Karpas-422 (cell line): ENCODE data around the gene KCNQ1. TPM values are rescaled to one million over a fixed set of nuclear protein-coding genes. Genes with fewer than 3 reads are reported as not detected.

ENCODE experiments used
- DNase-seq: peaks from one replicate; pipeline ENCODE4 v3.0.0-alpha.2; 2015
- H2AFZ ChIP-seq: fragments of 200-600 bp; sonication (generic); 2 replicates; pipeline ENCODE4 v1.6.1; 2014; ENCODE audit warnings: antibody characterized with exemption, low read length, mixed read lengths
- H3K27ac ChIP-seq: fragments of 200-600 bp; sonication (generic); 2 replicates; pipeline ENCODE4 v1.5.1; 2014; ENCODE audit warnings: mild to moderate bottlenecking, low read length, moderate library complexity
- H3K27me3 ChIP-seq: fragments of 200-600 bp; sonication (generic); 2 replicates; pipeline ENCODE4 v1.6.1; 2014; ENCODE audit warnings: low read length, mixed read lengths
- H3K36me3 ChIP-seq: fragments of 200-600 bp; sonication (generic); 2 replicates; pipeline ENCODE4 v1.6.1; 2014; ENCODE audit warnings: low read length, mixed read lengths; ENCODE audit not compliant: insufficient read depth
- H3K4me1 ChIP-seq: fragments of 200-600 bp; sonication (generic); 2 replicates; pipeline ENCODE4 v1.6.1; 2014; ENCODE audit warnings: mild to moderate bottlenecking, low read length, mixed read lengths
- H3K4me2 ChIP-seq: fragments of 200-600 bp; sonication (generic); 2 replicates; pipeline ENCODE4 v1.6.1; 2014; ENCODE audit warnings: low read length, low read depth, mild to moderate bottlenecking; ENCODE audit not compliant: poor library complexity, severe bottlenecking
- H3K4me3 ChIP-seq: fragments of 200-600 bp; sonication (generic); 2 replicates; pipeline ENCODE4 v1.5.1; 2014; ENCODE audit warnings: mild to moderate bottlenecking, antibody characterized with exemption, low read length, mixed read lengths
- H3K79me2 ChIP-seq: fragments of 200-600 bp; sonication (generic); 2 replicates; pipeline ENCODE4 v1.6.1; 2014; ENCODE audit warnings: mild to moderate bottlenecking, low read length, mixed read lengths
- H3K9ac ChIP-seq: fragments of 200-600 bp; sonication (generic); 2 replicates; pipeline ENCODE4 v1.6.0; 2014; ENCODE audit warnings: low read length
- H3K9me2 ChIP-seq: fragments of 200-600 bp; sonication (generic), shearing (Covaris generic); replicated peaks from 2 replicates; pipeline ENCODE4 v1.6.0; 2014; ENCODE audit warnings: mild to moderate bottlenecking, low read length, moderate library complexity; ENCODE audit not compliant: insufficient read depth
- H3K9me3 ChIP-seq: fragments of 300-700, 200-600 bp; sonication (generic); 2 replicates; pipeline ENCODE4 v1.6.1; 2014; ENCODE audit warnings: low read length, mixed read lengths
- H4K20me1 ChIP-seq: fragments of 200-600 bp; sonication (generic); 2 replicates; pipeline ENCODE4 v1.6.1; 2014; ENCODE audit warnings: mild to moderate bottlenecking, antibody characterized with exemption, low read length, low read depth; ENCODE audit not compliant: insufficient read depth
- total RNA-seq: library from RNA; depleted of rRNA; stranded (reverse); fragments of >200 nt; shearing (Covaris generic); gene quantifications from 2 replicates; pipeline ENCODE4 v1.2.3, GENCODE V29; 2014; ENCODE audit warnings: low replicate concordance

The KCNQ1 gene
- total RNA-seq, 1 experiment from 2014 or later = not detected

DNA sequence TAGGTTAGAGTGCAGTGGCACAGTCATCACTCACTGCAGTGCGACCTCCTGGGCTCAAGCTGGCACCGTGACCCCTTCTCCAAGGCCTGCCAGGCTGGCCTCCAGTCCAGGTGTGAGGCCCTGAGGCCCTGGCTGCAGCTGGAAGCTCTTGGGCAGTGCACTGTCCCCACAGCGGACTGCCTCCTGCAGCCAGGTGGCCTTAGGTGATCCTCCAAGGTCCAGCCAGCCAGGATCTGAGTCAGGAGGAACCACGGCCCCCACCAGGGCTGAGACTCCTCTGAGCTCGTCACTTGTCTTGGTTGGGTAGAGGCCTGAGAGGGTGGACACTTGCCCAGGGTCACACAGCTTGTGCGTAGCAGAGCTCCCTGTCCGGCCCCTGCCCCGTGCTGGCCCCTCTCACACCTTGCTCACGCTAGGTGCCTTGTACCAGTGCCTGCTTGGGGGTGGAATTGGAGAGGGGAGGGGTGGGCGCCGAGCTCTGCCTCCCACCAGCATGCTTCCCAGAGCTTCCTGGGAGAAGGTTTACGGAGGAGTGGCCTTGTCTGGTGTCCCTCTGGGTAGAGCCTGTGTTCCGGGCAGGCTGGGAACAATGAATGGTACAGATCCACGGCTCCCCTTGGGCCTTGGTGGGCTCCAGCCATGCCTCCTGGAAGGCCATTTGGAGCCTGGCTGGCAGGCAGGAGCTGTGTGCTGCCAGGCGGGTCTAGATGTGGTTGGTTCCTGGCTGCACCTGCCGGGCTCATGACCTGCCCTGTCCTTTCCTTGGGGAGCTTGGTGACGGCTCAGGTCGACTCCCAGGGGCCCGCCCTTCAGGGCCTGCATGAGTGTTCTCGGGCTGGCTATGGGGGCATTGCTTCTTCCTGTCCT, 20.6 kb downstream of the KCNQ1 start:
- Histone ChIP-seq H3K9ac (no peak overlapping the region), H3K4me2 (no peak overlapping the region), H3K27ac (no peak overlapping the region), H3K4me3 (no peak overlapping the region), H3K9me2 (no peaks in the 10 kb centered on the region), H3K27me3 (no peaks in the 10 kb centered on the region), H3K9me3 (no peaks in the 10 kb centered on the region), H3K4me1 (peaks cover 4% of the 10 kb centered on the region), H3K36me3 (no peaks in the 10 kb centered on the region), H2AFZ (no peak overlapping the region), H3K79me2 (no peaks in the 10 kb centered on the region), H4K20me1 (no peaks in the 10 kb centered on the region)
- DNase-seq = no peak

DNA sequence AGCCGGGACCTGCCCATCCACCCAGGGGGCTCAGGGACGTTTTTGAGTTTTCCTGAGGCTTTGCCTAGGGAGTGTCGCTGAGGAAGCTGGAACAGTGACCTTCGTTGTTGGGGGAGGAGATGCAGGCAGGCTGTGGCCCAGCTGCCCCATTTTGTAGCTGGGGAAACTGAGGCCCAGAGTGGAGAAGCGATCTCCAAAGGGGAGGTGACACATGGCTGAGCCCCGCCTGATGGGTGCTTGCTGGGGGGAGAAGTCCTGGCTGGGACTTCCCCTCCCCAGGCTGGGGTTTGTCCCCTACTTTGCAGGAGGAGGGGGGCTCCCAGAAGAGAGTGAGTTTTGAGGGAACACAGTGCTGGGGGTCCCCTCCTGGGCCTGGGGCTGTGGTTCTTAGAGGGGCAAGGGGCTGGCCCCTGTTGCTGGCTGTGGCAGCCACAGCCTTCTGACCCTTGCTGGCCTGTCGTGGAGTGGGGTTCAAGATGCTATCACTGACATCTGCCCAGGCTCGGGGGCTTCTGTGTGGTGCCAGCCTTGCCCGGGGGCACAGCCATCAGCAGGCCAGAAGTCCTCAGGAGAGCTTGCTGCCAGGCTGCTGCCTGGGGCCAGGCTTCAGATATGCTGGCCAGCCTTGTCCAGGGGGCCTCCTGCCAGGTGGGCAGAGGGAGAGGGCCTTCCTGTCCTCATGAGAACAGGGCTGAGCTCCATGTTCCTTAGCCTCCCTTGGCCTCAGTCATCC, 21.4 kb downstream of the KCNQ1 start:
- no peaks in the 10 kb centered on the region for H3K79me2 ChIP-seq
- H3K27me3 ChIP-seq = no peaks in the 10 kb centered on the region
- H3K4me2 ChIP-seq = no peak overlapping the region
- H3K4me3 ChIP-seq = no peak overlapping the region
- H3K9ac ChIP-seq = no peak overlapping the region
- no peaks in the 10 kb centered on the region for H3K9me2 ChIP-seq
- DNase-seq = no peak
- H3K4me1 ChIP-seq = no peaks in the 10 kb centered on the region
- H3K9me3 ChIP-seq = no peaks in the 10 kb centered on the region
- H3K27ac ChIP-seq = no peak overlapping the region
- no peaks in the 10 kb centered on the region for H4K20me1 ChIP-seq
- H2AFZ ChIP-seq = no peak overlapping the region
- H3K36me3 ChIP-seq = no peaks in the 10 kb centered on the region

DNA sequence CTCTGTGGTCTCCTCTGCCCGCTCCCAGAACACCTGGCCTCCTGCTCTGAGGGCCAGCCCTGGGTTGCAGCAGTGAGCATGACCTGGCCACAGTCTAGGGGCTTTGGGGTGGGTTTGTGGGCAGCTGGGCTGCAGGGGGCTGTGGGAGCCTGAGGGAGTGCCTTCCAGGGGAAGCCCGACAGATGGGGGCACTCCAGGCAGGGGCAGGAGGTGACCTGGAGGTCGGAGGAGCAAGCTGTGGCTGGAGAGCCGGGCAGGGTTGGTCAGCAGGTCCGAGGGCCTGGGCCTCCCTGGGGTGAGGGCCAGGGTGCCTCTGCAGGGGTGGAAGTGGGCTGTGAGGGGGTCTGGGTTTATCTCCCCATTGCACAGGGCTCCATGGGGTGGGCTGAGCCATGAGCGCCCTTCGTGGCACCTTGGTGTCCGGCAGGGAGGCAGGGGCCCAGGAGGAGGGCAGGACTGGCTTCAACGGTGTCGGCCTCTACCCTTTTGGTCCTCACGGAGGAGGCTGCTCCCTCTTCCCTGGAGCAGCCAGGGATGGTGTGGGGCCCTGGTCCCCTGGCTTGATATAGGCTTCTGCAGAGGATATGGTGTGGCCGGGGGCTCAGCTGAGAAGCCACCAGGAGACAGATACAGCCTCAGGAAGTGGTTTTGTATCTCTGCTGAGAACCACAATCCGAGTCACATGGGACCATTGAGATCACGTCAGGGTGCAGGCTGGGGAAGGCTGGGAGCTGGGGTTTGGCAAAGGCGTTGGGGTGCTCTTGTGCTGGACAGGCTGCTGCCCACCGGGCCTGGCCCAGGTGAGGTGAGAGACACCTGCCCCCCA, 22.3 kb downstream of the KCNQ1 start:
- no peak overlapping the region for H3K4me2 ChIP-seq
- no peaks in the 10 kb centered on the region for H3K9me3 ChIP-seq
- DNase-seq = no peak
- no peak overlapping the region for H2AFZ ChIP-seq
- no peaks in the 10 kb centered on the region for H3K27me3 ChIP-seq
- no peaks in the 10 kb centered on the region for H3K36me3 ChIP-seq
- H3K27ac ChIP-seq = no peak overlapping the region
- H3K4me3 ChIP-seq = no peak overlapping the region
- H3K79me2 ChIP-seq = no peaks in the 10 kb centered on the region
- no peak overlapping the region for H3K9ac ChIP-seq
- H4K20me1 ChIP-seq = no peaks in the 10 kb centered on the region
- no peaks in the 10 kb centered on the region for H3K9me2 ChIP-seq
- no peaks in the 10 kb centered on the region for H3K4me1 ChIP-seq

DNA sequence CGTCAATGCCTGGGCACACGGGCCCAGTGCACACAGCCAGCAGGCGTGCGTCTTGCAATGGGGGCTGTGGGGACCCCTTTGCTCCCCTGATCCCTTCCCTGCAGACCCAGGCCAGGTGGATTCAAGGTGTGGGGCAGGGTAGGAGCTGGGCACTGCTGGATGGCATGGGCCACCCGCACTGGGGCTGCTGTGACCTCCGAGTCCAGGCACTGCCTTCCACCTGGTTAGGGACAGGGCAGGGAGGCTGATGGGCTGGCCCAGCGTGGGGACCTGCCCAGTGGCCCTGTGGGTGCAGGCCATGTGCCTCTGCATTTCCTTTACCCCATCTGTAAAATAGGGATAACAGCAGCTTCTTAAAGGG, 22.9 kb downstream of the KCNQ1 start:
- Histone ChIP-seq H3K9ac (no peak overlapping the region), H3K36me3 (no peaks in the 10 kb centered on the region), H3K27me3 (no peaks in the 10 kb centered on the region), H3K4me2 (no peak overlapping the region), H3K4me1 (no peaks in the 10 kb centered on the region), H3K9me2 (no peaks in the 10 kb centered on the region), H3K79me2 (no peaks in the 10 kb centered on the region), H3K9me3 (no peaks in the 10 kb centered on the region), H3K27ac (no peak overlapping the region), H2AFZ (no peak overlapping the region), H3K4me3 (no peak overlapping the region), H4K20me1 (no peaks in the 10 kb centered on the region)
- DNase-seq = no peak

DNA sequence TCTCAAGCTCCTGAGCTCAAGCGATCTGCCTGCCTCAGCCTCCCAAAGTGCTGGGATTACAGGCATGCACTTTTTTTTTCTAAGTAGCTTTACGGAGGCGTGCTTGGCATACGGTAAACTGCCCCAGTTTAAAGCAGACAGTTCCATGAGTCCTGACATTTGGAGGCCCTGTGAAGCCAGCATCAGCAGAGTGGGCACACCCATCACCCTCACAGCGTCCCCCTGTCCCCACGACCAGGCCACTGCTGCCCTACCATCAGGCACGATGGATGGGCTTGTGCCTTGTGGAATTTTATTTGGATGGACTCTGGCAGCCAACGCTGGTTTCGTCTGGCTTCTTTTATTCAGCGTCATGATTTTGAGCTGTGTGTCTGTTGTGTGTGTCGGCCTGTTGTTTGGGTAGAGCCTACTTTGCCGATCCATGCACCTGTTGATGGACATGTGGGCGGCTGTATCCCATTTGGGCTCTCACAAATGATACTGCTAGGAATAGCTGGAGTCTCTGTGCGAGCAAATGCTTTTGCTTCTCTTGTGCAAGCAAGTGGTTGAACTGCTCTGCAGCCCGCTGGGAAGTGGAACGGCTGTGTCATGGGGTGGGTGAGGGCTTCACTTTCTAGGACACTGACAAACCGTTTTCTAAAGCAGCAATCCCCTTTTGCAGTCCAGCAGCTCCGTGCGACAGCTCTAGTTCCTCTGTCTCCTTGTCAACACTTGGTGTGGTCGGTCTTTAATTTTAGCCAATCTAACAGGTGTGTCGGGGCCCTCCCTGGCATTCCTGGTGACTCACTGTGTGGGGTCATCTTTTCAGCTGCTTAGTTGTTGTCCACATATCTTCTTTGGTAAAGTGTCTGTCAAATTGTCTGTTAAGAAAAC, 23.8 kb downstream of the KCNQ1 start:
- Histone ChIP-seq H4K20me1 (no peaks in the 10 kb centered on the region), H3K36me3 (no peaks in the 10 kb centered on the region), H3K4me3 (no peak overlapping the region), H3K27ac (no peak overlapping the region), H3K4me2 (no peak overlapping the region), H3K4me1 (no peaks in the 10 kb centered on the region), H2AFZ (no peak overlapping the region), H3K9me2 (no peaks in the 10 kb centered on the region), H3K79me2 (no peaks in the 10 kb centered on the region), H3K9me3 (no peaks in the 10 kb centered on the region), H3K9ac (no peak overlapping the region), H3K27me3 (no peaks in the 10 kb centered on the region)
- no peak for DNase-seq

DNA sequence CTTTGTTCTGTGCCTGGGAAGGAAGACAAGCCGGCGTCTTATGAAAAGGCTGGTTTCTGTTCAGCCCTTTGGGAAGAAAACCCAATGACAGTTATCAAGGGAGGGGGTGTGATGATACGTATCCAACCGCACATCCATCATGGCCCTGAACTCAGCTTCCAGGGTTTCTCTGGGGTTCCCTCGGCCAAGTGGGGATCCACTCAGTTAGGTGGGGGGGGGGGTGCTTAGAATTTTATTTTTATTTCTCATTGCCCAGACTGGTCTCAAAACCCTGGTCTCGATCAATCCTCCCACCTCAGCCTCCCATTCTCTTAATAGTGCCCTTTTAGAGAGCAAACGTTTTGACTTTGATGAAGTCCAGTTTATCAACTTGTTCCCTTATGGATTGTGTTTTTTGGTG, 25.7 kb downstream of the KCNQ1 start:
- Histone ChIP-seq H3K36me3 (no peaks in the 10 kb centered on the region), H3K79me2 (no peaks in the 10 kb centered on the region)

DNA sequence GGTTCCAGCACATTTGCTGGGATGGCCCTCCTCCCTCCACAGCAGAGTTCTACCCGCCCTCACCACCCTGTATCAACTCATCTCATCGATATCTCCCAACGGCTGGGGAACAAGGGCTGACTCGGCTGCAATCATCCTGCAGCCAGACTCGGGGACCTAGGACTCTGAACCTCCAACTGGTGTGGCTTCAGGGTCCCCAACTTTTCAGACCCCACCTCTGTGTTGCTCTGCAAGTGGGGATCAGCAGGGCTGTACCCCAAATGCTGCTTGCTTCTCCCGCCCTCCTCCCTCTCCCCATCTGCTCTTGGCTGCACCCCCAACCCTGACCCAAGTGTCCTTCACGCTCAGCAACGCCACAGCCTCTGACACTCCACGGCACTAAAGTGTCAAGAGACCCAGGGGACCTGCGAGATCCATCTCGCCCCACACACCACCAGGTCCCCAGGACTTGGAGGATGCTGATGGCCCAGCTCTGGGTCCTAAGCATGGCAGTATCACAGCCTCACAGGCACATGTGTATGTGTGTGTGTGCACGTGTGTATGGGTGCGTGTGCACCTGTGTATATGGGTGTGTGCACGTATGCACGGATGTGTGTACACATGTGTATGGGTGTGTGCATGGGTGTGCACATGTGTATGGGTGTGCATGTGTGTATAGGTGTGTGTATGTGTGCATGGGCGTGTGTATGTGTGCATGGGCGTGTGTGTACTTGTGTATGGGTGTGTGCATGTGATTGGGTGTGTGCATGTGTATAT, 26.4 kb downstream of the KCNQ1 start:
- Histone ChIP-seq H3K27ac (no peak overlapping the region), H4K20me1 (no peaks in the 10 kb centered on the region), H3K9me2 (no peaks in the 10 kb centered on the region), H3K4me2 (no peak overlapping the region), H3K36me3 (no peaks in the 10 kb centered on the region), H3K79me2 (no peaks in the 10 kb centered on the region), H3K4me1 (no peaks in the 10 kb centered on the region), H3K27me3 (no peaks in the 10 kb centered on the region), H2AFZ (no peak overlapping the region), H3K4me3 (no peak overlapping the region), H3K9ac (no peak overlapping the region), H3K9me3 (no peaks in the 10 kb centered on the region)
- no peak for DNase-seq

More for the DNA sequence above, 25.7 kb downstream of the KCNQ1 start:
- no peak overlapping the region for H3K27ac ChIP-seq
- no peak overlapping the region for H3K9ac ChIP-seq
- no peaks in the 10 kb centered on the region for H4K20me1 ChIP-seq
- H3K9me3 ChIP-seq = no peaks in the 10 kb centered on the region
- H3K9me2 ChIP-seq = no peaks in the 10 kb centered on the region
- no peak for DNase-seq
- no peak overlapping the region for H2AFZ ChIP-seq
- no peaks in the 10 kb centered on the region for H3K27me3 ChIP-seq
- H3K4me3 ChIP-seq = no peak overlapping the region
- no peak overlapping the region for H3K4me2 ChIP-seq
- no peaks in the 10 kb centered on the region for H3K4me1 ChIP-seq
